WTC11 (cell line): Measurements from ENCODE around the gene ZSCAN10. TPM values are rescaled to one million over a fixed set of nuclear protein-coding genes. Genes with fewer than 3 reads are reported as not detected.

Experiments used
- ATAC-seq: fragments of 200-7000 bp; cut with Tn5 transposase; 2 replicates; pipeline ENCODE4 v1.10.0; 2021; ENCODE audit warnings: mild to moderate bottlenecking, moderate library complexity
- CTCF ChIA-PET: fragments of 300-600 bp; sonication (Branson Sonifier 250); formaldehyde crosslinking; loops from one replicate; lab custom pipeline; 2021; ENCODE audit warnings: antibody characterized with exemption; lab: Charles Lee
- POLR2A ChIA-PET: fragments of 350-600 bp; sonication (Branson Sonifier 250); formaldehyde crosslinking; loops from one replicate; lab custom pipeline; 2021; ENCODE audit warnings: antibody characterized with exemption; lab: Charles Lee
- DNase-seq: peaks from one replicate; pipeline ENCODE4 v3.0.0; 2021; ENCODE audit warnings: low spot score
- H3K27ac Mint-ChIP-seq: 2 replicates; pipeline ENCODE4 v1.8.0; 2021; ENCODE audit warnings: mixed read lengths
- H3K27me3 Mint-ChIP-seq: 2 replicates; pipeline ENCODE4 v1.8.0; 2021; ENCODE audit warnings: low read depth, mild to moderate bottlenecking, moderate library complexity, mixed read lengths
- H3K36me3 Mint-ChIP-seq: 2 replicates; pipeline ENCODE4 v1.8.0; 2021; ENCODE audit warnings: mixed read lengths
- H3K4me1 Mint-ChIP-seq: 2 replicates; pipeline ENCODE4 v1.8.0; 2022; ENCODE audit warnings: mixed read lengths
- H3K4me3 Mint-ChIP-seq: 2 replicates; pipeline ENCODE4 v1.8.0; 2021; ENCODE audit warnings: mild to moderate bottlenecking, moderate library complexity, mixed read lengths
- H3K9me3 Mint-ChIP-seq: 2 replicates; pipeline ENCODE4 v1.8.0; 2021; ENCODE audit warnings: mixed read lengths
- EMX1 ChIP-seq: fragments of 250-450 bp; sonication (Bioruptor Pico); IDR thresholded peaks from 2 replicates; pipeline ENCODE4 v1.8.0; 2021; ENCODE audit warnings: mild to moderate bottlenecking
- GABPB1 ChIP-seq: sonication (generic); formaldehyde crosslinking; IDR thresholded peaks from 2 replicates; pipeline ENCODE4 v1.8.1; 2023; ENCODE audit warnings: mild to moderate bottlenecking, missing genetic modification reagents
- GRHL2 ChIP-seq: fragments of 250-450 bp; sonication (Bioruptor Pico); IDR thresholded peaks from 2 replicates; pipeline ENCODE4 v1.8.0; 2022; ENCODE audit warnings: mild to moderate bottlenecking, moderate library complexity; ENCODE audit not compliant: insufficient replicate concordance, severe bottlenecking
- GTF2I ChIP-seq: fragments of 250-450 bp; sonication (Bioruptor Pico); conservative IDR thresholded peaks from 2 replicates; pipeline ENCODE4 v1.4.0; 2021; ENCODE audit warnings: mild to moderate bottlenecking
- MXD4 ChIP-seq: fragments of 250-450 bp; sonication (Bioruptor Pico); IDR thresholded peaks from 2 replicates; pipeline ENCODE4 v1.8.0; 2021; ENCODE audit warnings: mild to moderate bottlenecking, moderate library complexity, borderline replicate concordance
- MYBL2 ChIP-seq: sonication (generic); formaldehyde crosslinking; IDR thresholded peaks from 2 replicates; pipeline ENCODE4 v1.8.1; 2023; ENCODE audit warnings: mild to moderate bottlenecking, moderate library complexity, missing genetic modification reagents
- PRRX2 ChIP-seq: fragments of 250-450 bp; sonication (Bioruptor Pico); IDR thresholded peaks from 2 replicates; pipeline ENCODE4 v1.8.0; 2021; ENCODE audit warnings: mild to moderate bottlenecking
- TEAD4 ChIP-seq: sonication (generic); formaldehyde crosslinking; IDR thresholded peaks from 2 replicates; pipeline ENCODE4 v1.8.0; 2022; ENCODE audit warnings: mild to moderate bottlenecking, missing genetic modification reagents
- ZNF121 ChIP-seq: sonication (generic); formaldehyde crosslinking; IDR thresholded peaks from 2 replicates; pipeline ENCODE4 v1.8.0; 2023; ENCODE audit warnings: missing genetic modification reagents
- ZNF263 ChIP-seq: sonication (generic); formaldehyde crosslinking; IDR thresholded peaks from 2 replicates; pipeline ENCODE4 v1.8.1; 2022; ENCODE audit warnings: low read depth, mild to moderate bottlenecking, moderate library complexity, missing genetic modification reagents
- total RNA-seq: library from RNA; stranded (reverse); gene quantifications from 3 replicates; pipeline ENCODE4 v1.2.3, GENCODE V29; 2021
- TF ChIP-seq, protein P1 (sequence below): sonication (generic); formaldehyde crosslinking; conservative IDR thresholded peaks from 2 replicates; pipeline ENCODE4 v1.8.1; 2022; ENCODE audit warnings: mild to moderate bottlenecking, missing genetic modification reagents
- TF ChIP-seq, protein P2 (sequence below): fragments of 250-450 bp; sonication (Bioruptor Pico); IDR thresholded peaks from 2 replicates; pipeline ENCODE4 v1.8.0; 2021; ENCODE audit warnings: mild to moderate bottlenecking
- TF ChIP-seq, protein P3 (sequence below): sonication (generic); formaldehyde crosslinking; IDR thresholded peaks from 2 replicates; pipeline ENCODE4 v1.8.0; 2023; ENCODE audit warnings: missing genetic modification reagents, mild to moderate bottlenecking, borderline replicate concordance
- TF ChIP-seq, protein P4 (sequence below): fragments of 250-450 bp; sonication (Bioruptor Pico); IDR thresholded peaks from 2 replicates; pipeline ENCODE4 v1.9.0; 2021; ENCODE audit warnings: mild to moderate bottlenecking, borderline replicate concordance
- TF ChIP-seq, protein P5 (sequence below): fragments of 250-450 bp; sonication (Bioruptor Pico); IDR thresholded peaks from 2 replicates; pipeline ENCODE4 v1.9.0; 2021; ENCODE audit warnings: mild to moderate bottlenecking
- TF ChIP-seq, protein P6 (sequence below): sonication (generic); formaldehyde crosslinking; IDR thresholded peaks from 2 replicates; pipeline ENCODE4 v1.8.1; 2022; ENCODE audit warnings: mild to moderate bottlenecking, moderate library complexity, missing genetic modification reagents

Gene ZSCAN10
- total RNA-seq, 1 experiment from 2014 or later: 263 TPM

DNA sequence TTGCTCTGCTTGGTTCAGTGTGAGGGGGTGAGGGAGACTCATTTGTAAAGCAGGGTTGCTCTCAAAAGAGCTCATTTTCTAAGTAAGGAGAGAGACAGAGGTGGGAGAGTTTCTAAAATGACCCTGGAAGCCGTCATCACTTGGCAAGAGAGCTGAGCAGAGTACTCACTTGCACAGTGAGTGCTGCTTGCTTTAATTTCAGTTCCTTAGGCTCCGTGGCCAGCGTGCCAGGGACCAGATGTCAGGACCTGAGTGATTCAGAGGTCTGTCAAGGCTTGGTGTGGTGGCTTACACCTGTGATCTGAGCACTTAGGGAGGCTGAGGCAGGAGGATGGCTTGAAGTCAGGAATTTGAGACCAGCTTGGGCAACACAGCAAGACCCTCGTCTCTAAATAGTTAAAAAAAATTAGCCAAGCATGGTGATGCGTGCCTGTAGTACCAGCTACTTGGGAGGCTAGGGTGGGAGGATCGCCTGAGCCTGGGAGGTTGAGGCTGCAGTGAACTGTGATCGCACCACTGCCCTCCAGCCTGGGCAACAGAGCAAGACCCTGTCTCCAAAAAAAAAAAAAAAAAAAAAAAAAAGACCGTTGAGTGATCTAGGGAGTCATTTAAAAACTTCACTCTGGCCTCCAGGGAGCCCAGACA is 24.0 kb upstream of the ZSCAN10 start:
- H3K9me3 Mint-ChIP-seq: no peaks in the 10 kb centered on the region
- peaks cover 13% of the 10 kb centered on the region for H3K36me3 Mint-ChIP-seq
- no peaks in the 10 kb centered on the region for H3K27me3 Mint-ChIP-seq
- DNase-seq: no peak
- peaks cover 33% of the 10 kb centered on the region for H3K4me1 Mint-ChIP-seq
- peak overlapping the region; percentile 96; the same call in 1 of the 2 replicates for H3K27ac Mint-ChIP-seq
- no peak for ATAC-seq
- ChIA-PET CTCF (interaction anchor here (0.6 to 4.7 kb wide), 9 partner anchors 9 to 89 kb away, joined by 3 to 18 read pairs (median 5); no protein-coding TSS in a partner anchor), POLR2A (interaction anchor here (1.4 kb wide), 1 partner anchor 25 kb away, joined by 4 read pairs; no protein-coding TSS in a partner anchor)
- TF ChIP-seq TEAD4 (CRISPR knock-in tag) (no peak), ZNF121 (peak; percentile 93), GTF2I (CRISPR knock-in tag) (0 out of 2 replicates have a peak, but pooled peaks have one; percentile 22)
- H3K4me3 Mint-ChIP-seq: peak overlapping the region; percentile 88

DNA sequence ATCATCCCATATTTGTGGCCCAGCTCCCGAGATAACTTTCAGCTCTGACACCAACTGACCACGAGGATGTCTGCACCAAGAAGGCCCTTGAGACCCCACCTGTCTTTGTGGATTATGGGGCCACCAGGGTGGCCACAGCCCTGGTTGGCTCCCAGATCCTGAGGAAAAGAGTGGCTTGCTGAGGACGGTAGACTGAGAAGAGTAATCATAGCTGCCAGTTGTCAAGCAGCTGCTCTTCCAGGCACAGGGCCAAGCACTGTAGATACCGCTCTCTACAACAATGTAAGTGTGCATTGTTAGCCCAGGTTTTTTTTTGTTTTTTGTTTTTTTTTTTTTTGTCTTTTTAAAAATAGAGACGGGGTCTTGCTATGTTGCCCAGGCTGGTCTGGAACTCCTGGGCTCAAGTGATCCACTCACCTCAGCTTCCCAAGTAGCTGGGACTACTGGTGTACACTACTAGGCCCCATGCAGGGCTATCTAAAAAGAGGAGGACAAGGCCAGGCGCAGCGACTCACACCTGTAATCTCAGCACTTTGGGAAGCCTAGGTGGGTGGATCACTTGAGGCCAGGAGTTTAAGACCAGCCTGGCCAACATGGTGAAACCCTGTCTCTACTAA is 22.9 kb upstream of the ZSCAN10 start:
- ChIA-PET POLR2A (interaction anchor here (0.6 to 1.4 kb wide), 2 partner anchors 24 to 754 kb away, joined by 4 to 6 read pairs; no protein-coding TSS in a partner anchor), CTCF (interaction anchor here (0.8 to 4.7 kb wide), 8 partner anchors 8 to 88 kb away, joined by 3 to 23 read pairs (median 6); no protein-coding TSS in a partner anchor)
- ATAC-seq (no peak), DNase-seq (no peak)
- Mint-ChIP-seq H3K36me3 (peaks cover 16% of the 10 kb centered on the region), H3K27ac (no peak overlapping the region), H3K27me3 (no peaks in the 10 kb centered on the region), H3K9me3 (no peaks in the 10 kb centered on the region), H3K4me3 (no peak overlapping the region; the same call in 1 of the 2 replicates), H3K4me1 (peaks cover 22% of the 10 kb centered on the region)
- no peak for TF ChIP-seq ZNF121
- no peak for TF ChIP-seq GABPB1 (CRISPR knock-in tag)
- no peak for TF ChIP-seq EMX1 (CRISPR knock-in tag)
- no peak for TF ChIP-seq MXD4 (CRISPR knock-in tag)
- no peak for TF ChIP-seq GTF2I (CRISPR knock-in tag)
- TF ChIP-seq, protein P1, sequence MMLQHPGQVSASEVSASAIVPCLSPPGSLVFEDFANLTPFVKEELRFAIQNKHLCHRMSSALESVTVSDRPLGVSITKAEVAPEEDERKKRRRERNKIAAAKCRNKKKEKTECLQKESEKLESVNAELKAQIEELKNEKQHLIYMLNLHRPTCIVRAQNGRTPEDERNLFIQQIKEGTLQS (CRISPR knock-in tag): no peak
- TF ChIP-seq, protein P2, sequence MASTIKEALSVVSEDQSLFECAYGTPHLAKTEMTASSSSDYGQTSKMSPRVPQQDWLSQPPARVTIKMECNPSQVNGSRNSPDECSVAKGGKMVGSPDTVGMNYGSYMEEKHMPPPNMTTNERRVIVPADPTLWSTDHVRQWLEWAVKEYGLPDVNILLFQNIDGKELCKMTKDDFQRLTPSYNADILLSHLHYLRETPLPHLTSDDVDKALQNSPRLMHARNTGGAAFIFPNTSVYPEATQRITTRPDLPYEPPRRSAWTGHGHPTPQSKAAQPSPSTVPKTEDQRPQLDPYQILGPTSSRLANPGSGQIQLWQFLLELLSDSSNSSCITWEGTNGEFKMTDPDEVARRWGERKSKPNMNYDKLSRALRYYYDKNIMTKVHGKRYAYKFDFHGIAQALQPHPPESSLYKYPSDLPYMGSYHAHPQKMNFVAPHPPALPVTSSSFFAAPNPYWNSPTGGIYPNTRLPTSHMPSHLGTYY (CRISPR knock-in tag): no peak
- TF ChIP-seq GRHL2: no peak
- TF ChIP-seq, protein P3, sequence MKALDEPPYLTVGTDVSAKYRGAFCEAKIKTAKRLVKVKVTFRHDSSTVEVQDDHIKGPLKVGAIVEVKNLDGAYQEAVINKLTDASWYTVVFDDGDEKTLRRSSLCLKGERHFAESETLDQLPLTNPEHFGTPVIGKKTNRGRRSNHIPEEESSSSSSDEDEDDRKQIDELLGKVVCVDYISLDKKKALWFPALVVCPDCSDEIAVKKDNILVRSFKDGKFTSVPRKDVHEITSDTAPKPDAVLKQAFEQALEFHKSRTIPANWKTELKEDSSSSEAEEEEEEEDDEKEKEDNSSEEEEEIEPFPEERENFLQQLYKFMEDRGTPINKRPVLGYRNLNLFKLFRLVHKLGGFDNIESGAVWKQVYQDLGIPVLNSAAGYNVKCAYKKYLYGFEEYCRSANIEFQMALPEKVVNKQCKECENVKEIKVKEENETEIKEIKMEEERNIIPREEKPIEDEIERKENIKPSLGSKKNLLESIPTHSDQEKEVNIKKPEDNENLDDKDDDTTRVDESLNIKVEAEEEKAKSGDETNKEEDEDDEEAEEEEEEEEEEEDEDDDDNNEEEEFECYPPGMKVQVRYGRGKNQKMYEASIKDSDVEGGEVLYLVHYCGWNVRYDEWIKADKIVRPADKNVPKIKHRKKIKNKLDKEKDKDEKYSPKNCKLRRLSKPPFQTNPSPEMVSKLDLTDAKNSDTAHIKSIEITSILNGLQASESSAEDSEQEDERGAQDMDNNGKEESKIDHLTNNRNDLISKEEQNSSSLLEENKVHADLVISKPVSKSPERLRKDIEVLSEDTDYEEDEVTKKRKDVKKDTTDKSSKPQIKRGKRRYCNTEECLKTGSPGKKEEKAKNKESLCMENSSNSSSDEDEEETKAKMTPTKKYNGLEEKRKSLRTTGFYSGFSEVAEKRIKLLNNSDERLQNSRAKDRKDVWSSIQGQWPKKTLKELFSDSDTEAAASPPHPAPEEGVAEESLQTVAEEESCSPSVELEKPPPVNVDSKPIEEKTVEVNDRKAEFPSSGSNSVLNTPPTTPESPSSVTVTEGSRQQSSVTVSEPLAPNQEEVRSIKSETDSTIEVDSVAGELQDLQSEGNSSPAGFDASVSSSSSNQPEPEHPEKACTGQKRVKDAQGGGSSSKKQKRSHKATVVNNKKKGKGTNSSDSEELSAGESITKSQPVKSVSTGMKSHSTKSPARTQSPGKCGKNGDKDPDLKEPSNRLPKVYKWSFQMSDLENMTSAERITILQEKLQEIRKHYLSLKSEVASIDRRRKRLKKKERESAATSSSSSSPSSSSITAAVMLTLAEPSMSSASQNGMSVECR (CRISPR knock-in tag): no peak
- no peak for TF ChIP-seq ZNF263
- TF ChIP-seq, protein P4, sequence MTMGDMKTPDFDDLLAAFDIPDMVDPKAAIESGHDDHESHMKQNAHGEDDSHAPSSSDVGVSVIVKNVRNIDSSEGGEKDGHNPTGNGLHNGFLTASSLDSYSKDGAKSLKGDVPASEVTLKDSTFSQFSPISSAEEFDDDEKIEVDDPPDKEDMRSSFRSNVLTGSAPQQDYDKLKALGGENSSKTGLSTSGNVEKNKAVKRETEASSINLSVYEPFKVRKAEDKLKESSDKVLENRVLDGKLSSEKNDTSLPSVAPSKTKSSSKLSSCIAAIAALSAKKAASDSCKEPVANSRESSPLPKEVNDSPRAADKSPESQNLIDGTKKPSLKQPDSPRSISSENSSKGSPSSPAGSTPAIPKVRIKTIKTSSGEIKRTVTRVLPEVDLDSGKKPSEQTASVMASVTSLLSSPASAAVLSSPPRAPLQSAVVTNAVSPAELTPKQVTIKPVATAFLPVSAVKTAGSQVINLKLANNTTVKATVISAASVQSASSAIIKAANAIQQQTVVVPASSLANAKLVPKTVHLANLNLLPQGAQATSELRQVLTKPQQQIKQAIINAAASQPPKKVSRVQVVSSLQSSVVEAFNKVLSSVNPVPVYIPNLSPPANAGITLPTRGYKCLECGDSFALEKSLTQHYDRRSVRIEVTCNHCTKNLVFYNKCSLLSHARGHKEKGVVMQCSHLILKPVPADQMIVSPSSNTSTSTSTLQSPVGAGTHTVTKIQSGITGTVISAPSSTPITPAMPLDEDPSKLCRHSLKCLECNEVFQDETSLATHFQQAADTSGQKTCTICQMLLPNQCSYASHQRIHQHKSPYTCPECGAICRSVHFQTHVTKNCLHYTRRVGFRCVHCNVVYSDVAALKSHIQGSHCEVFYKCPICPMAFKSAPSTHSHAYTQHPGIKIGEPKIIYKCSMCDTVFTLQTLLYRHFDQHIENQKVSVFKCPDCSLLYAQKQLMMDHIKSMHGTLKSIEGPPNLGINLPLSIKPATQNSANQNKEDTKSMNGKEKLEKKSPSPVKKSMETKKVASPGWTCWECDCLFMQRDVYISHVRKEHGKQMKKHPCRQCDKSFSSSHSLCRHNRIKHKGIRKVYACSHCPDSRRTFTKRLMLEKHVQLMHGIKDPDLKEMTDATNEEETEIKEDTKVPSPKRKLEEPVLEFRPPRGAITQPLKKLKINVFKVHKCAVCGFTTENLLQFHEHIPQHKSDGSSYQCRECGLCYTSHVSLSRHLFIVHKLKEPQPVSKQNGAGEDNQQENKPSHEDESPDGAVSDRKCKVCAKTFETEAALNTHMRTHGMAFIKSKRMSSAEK (CRISPR knock-in tag): no peak
- TF ChIP-seq PRRX2: no peak
- no peak for TF ChIP-seq MYBL2
- TF ChIP-seq, protein P5, sequence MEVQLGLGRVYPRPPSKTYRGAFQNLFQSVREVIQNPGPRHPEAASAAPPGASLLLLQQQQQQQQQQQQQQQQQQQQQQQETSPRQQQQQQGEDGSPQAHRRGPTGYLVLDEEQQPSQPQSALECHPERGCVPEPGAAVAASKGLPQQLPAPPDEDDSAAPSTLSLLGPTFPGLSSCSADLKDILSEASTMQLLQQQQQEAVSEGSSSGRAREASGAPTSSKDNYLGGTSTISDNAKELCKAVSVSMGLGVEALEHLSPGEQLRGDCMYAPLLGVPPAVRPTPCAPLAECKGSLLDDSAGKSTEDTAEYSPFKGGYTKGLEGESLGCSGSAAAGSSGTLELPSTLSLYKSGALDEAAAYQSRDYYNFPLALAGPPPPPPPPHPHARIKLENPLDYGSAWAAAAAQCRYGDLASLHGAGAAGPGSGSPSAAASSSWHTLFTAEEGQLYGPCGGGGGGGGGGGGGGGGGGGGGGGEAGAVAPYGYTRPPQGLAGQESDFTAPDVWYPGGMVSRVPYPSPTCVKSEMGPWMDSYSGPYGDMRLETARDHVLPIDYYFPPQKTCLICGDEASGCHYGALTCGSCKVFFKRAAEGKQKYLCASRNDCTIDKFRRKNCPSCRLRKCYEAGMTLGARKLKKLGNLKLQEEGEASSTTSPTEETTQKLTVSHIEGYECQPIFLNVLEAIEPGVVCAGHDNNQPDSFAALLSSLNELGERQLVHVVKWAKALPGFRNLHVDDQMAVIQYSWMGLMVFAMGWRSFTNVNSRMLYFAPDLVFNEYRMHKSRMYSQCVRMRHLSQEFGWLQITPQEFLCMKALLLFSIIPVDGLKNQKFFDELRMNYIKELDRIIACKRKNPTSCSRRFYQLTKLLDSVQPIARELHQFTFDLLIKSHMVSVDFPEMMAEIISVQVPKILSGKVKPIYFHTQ (CRISPR knock-in tag): no peak
- TF ChIP-seq, protein P6, sequence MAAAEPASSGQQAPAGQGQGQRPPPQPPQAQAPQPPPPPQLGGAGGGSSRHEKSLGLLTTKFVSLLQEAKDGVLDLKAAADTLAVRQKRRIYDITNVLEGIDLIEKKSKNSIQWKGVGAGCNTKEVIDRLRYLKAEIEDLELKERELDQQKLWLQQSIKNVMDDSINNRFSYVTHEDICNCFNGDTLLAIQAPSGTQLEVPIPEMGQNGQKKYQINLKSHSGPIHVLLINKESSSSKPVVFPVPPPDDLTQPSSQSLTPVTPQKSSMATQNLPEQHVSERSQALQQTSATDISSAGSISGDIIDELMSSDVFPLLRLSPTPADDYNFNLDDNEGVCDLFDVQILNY: no peak
